Endothelial cell of umbilical vein (primary cell): ENCODE measurements around the gene CHRM3. TPM values are rescaled to one million over a fixed set of nuclear protein-coding genes. Genes with fewer than 3 reads are reported as not detected.

Experiments
- Bru-seq: library from RNA; stranded (reverse); fragments of 400-500 nt; gene quantifications from one replicate; lab custom pipeline; 2021; lab: Mats Ljungman, UMichigan
- BruChase-seq, 2 experiments: library from RNA; stranded (reverse); fragments of 400-500 nt; gene quantifications; one replicate each; lab custom pipeline; 2021; lab: Mats Ljungman, UMichigan
- BruUV-seq: library from RNA; stranded (reverse); fragments of 400-500 nt; replicated peaks from 2 replicates; lab custom pipeline; 2021; lab: Mats Ljungman, UMichigan
- CTCF ChIA-PET: fragments of 300-600, 350-600 bp; sonication (Branson Sonifier 250); formaldehyde crosslinking; loops from one replicate; lab custom pipeline; 2021; ENCODE audit warnings: antibody characterized with exemption, inconsistent platforms; lab: Charles Lee
- POLR2A ChIA-PET: fragments of 300-600, 350-600 bp; sonication (Branson Sonifier 250); formaldehyde crosslinking; loops from one replicate; lab custom pipeline; 2021; ENCODE audit warnings: antibody characterized with exemption, inconsistent platforms; lab: Charles Lee
- DNase-seq: peaks from one replicate; pipeline ENCODE4 v3.0.0-alpha.2; 2011; ENCODE audit warnings: low read depth, low spot score
- FAIRE-seq: peaks from 2 replicates; lab custom pipeline; 2011; peaks lifted over from hg19 to GRCh38; lab: Jason Lieb, UNC
- H2AFZ ChIP-seq: 2 replicates; pipeline ENCODE4 v1.6.0; 2012; ENCODE audit warnings: low read depth, low read length, control low read depth, inconsistent platforms
- H3K27ac ChIP-seq: 2 replicates; pipeline ENCODE4 v1.5.1; 2011; ENCODE audit warnings: low read depth, mild to moderate bottlenecking, control low read depth, low read length, moderate library complexity; ENCODE audit not compliant: insufficient read depth
- H3K27me3 ChIP-seq, 2 experiments: 2 replicates each; pipeline versions ENCODE4 v1.6.0 to v1.6.1; 2011; ENCODE audit warnings: low read length in 2 of 2, mixed read lengths in 1 of 2; ENCODE audit not compliant: control insufficient read depth in 2 of 2, insufficient read depth in 2 of 2
- H3K36me3 ChIP-seq, 2 experiments: 2 replicates in 1 of 2; 3 replicates in 1 of 2; pipeline ENCODE4 v1.5.1; 2011; ENCODE audit warnings: low read length in 2 of 2, mild to moderate bottlenecking in 1 of 2, moderate library complexity in 1 of 2; ENCODE audit not compliant: control insufficient read depth in 2 of 2, insufficient read depth in 2 of 2; ENCODE audit errors: extremely low read depth in 1 of 2
- H3K4me1 ChIP-seq: 3 replicates; pipeline ENCODE4 v1.5.1; 2011; ENCODE audit warnings: mild to moderate bottlenecking, low read length; ENCODE audit not compliant: control insufficient read depth, insufficient read depth; ENCODE audit errors: extremely low read depth
- H3K4me2 ChIP-seq: 2 replicates; pipeline ENCODE4 v1.6.1; 2011; ENCODE audit warnings: low read length, control low read depth, mixed read lengths; ENCODE audit not compliant: insufficient read depth
- H3K4me3 ChIP-seq, 3 experiments: fragments of 200-600 bp in 1 of 3; sonication (generic), shearing (Covaris generic) in 1 of 3; replicated peaks in 1 of 3; 2 replicates each; pipeline ENCODE4 v1.5.1; 2011 to 2016; ENCODE audit warnings: control low read depth in 3 of 3, low read length in 3 of 3, mild to moderate bottlenecking in 2 of 3, inconsistent platforms in 1 of 3, low read depth in 1 of 3, moderate library complexity in 1 of 3; ENCODE audit not compliant: insufficient read depth in 1 of 3
- H3K79me2 ChIP-seq: 2 replicates; pipeline ENCODE4 v1.6.0; 2012; ENCODE audit warnings: low read length, inconsistent platforms; ENCODE audit not compliant: control insufficient read depth, insufficient read depth
- H3K9ac ChIP-seq: replicated peaks from 2 replicates; pipeline ENCODE3; 2011; ENCODE audit warnings: low read length, control low read depth; ENCODE audit not compliant: insufficient read depth; ENCODE audit errors: extremely low read depth
- H3K9me1 ChIP-seq: replicated peaks from 3 replicates; pipeline ENCODE4 v1.6.0; 2011; ENCODE audit warnings: mild to moderate bottlenecking, low read length; ENCODE audit not compliant: control insufficient read depth, insufficient read depth; ENCODE audit errors: extremely low read depth
- H3K9me3 ChIP-seq: replicated peaks from 2 replicates; pipeline ENCODE4 v1.5.1; 2012; ENCODE audit warnings: low read length, inconsistent platforms; ENCODE audit not compliant: control insufficient read depth, insufficient read depth
- H4K20me1 ChIP-seq: replicated peaks from 2 replicates; pipeline ENCODE3; 2011; ENCODE audit warnings: mild to moderate bottlenecking, low read length; ENCODE audit not compliant: control insufficient read depth, insufficient read depth; ENCODE audit errors: extremely low read depth
- CTCF ChIP-seq, 2 donors: IDR thresholded peaks; 1 replicate in 1 of 2; 2 replicates in 1 of 2; pipeline ENCODE4 v1.5.1; 2011; ENCODE audit warnings: low read length in 2 of 2, mild to moderate bottlenecking in 2 of 2, moderate library complexity in 2 of 2, control low read depth in 1 of 2, inconsistent platforms in 1 of 2, low read depth in 1 of 2; ENCODE audit not compliant: insufficient read depth in 1 of 2; ENCODE audit errors: extremely low read depth in 1 of 2
- EZH2 ChIP-seq: IDR thresholded peaks from 2 replicates; pipeline ENCODE4 v1.6.1; 2012; ENCODE audit warnings: borderline replicate concordance, low read depth, mild to moderate bottlenecking, moderate library complexity, low read length, inconsistent platforms; ENCODE audit not compliant: severe bottlenecking
- FOS ChIP-seq: IDR thresholded peaks from 2 replicates; pipeline ENCODE4 v1.6.1; 2011; ENCODE audit warnings: mild to moderate bottlenecking, low read length, moderate library complexity, borderline replicate concordance; ENCODE audit not compliant: insufficient read depth
- GATA2 ChIP-seq: IDR thresholded peaks from 2 replicates; pipeline ENCODE4 v1.7.0; 2011; ENCODE audit warnings: low read depth, mild to moderate bottlenecking, moderate library complexity, mixed read lengths, low read length; ENCODE audit not compliant: insufficient read length, insufficient read depth
- JUN ChIP-seq: IDR thresholded peaks from 2 replicates; pipeline ENCODE4 v1.6.1; 2011; ENCODE audit warnings: borderline replicate concordance, low read depth; ENCODE audit not compliant: insufficient read length, insufficient read depth
- MYC ChIP-seq: IDR thresholded peaks from one replicate; pipeline ENCODE4 v1.6.1; 2011; ENCODE audit warnings: mild to moderate bottlenecking, low read depth, low read length
- POLR2A ChIP-seq: IDR thresholded peaks from 2 replicates; pipeline ENCODE4 v1.6.1; 2012; ENCODE audit warnings: low read depth, mild to moderate bottlenecking, control low read depth, low read length
- POLR2AphosphoS5 ChIP-seq: IDR thresholded peaks from 2 replicates; pipeline ENCODE4 v1.6.1; 2012; ENCODE audit warnings: low read depth, mild to moderate bottlenecking, control low read depth, low read length, moderate library complexity; ENCODE audit not compliant: insufficient read depth
- dilution Hi-C: fragments of 300-500 bp; cut with MboI; formaldehyde crosslinking; loops from one replicate; pipeline ENCODE4 v1.15.0; 2019; ENCODE audit warnings: low sequenced_read_pairs; ENCODE audit not compliant: extremely low pct_ligation_motif_present
- intact Hi-C: fragments of 100-400 bp; cut with micrococcal nuclease; formaldehyde crosslinking; loops from one replicate; pipeline ENCODE4 v1.10.0; 2022
- long read RNA-seq: library from polyadenylated mRNA; stranded (forward); transcript quantifications from one replicate; pipeline ENCODE4 v2.0.0, GENCODE V29; 2021
- polyA minus RNA-seq, 3 experiments: library from RNA; depleted of rRNA, polyadenylated mRNA; stranded (reverse); fragments of >200 nt; gene quantifications; 1 replicate in 1 of 3; 2 replicates in 2 of 3; pipeline ENCODE4 v1.2.3, GENCODE V29; 2011
- polyA plus RNA-seq, 4 experiments: library from polyadenylated mRNA; depleted of rRNA in 3 of 4; stranded (reverse) in 3 of 4; unstranded in 1 of 4; fragments of >200 nt; gene quantifications; 2 replicates each; pipeline versions ENCODE4 v1.2.1 to v1.2.3, GENCODE V29; 2011 to 2012; ENCODE audit warnings: missing spikeins in 1 of 4
- total RNA-seq: library from RNA; stranded (reverse); gene quantifications from 2 replicates; pipeline ENCODE4 v1.2.3, GENCODE V29; 2021
- TF ChIP-seq, protein P1 (sequence below): IDR thresholded peaks from 2 replicates; pipeline ENCODE4 v1.6.1; 2011; ENCODE audit not compliant: insufficient read depth, insufficient read length

The CHRM3 gene
- total RNA-seq, result not detected in 2 replicates
- not detected in 2 replicates for polyA plus RNA-seq
- not detected in 2 replicates for polyA plus RNA-seq (2011; cell fraction: cytosol; rRNA removed)
- polyA plus RNA-seq (2011; cell fraction: nucleus; rRNA removed), result 0.03 TPM in 1 of 2 replicates, not detected in the other
- not detected in 2 replicates for polyA plus RNA-seq (2012)
- 0.08 and 0.17 TPM in 2 replicates for polyA minus RNA-seq
- 1.0 TPM for polyA minus RNA-seq (2011; cell fraction: cytosol; rRNA and poly(A)+ RNA removed)
- 0.10 and 0.14 TPM in 2 replicates for polyA minus RNA-seq (2011; cell fraction: nucleus; rRNA and poly(A)+ RNA removed)
- not detected for Bru-seq, nascent RNA
- BruChase-seq, experiment 1, labeled RNA remaining after a 6-hour chase, result not detected
- BruChase-seq, experiment 2, labeled RNA remaining after a 2-hour chase, result percentile 0 among the genes with signal in this experiment
- long read RNA-seq, result 0 reads

- Histone ChIP-seq H3K4me2 (no peak within 1 kb of the TSS), H3K27ac (no peak within 1 kb of the TSS), H2AFZ (no peak within 1 kb of the TSS)
Observed at GRCh38 chr1:239386453-239387303, at the start of gene CHRM3. TSS of gene CHRM3 (plus strand) at chr1:239386568. CDS start at chr1:239907452, 520,884 bp downstream.

More at GRCh38 chr1:239386453-239387303, at the start of gene CHRM3:
- Histone ChIP-seq H3K36me3 (no peaks in the 10 kb centered on the region), H3K4me3 (no peak within 1 kb of the TSS), H4K20me1 (no peaks in the 10 kb centered on the region), H3K9me1 (no peaks in the 10 kb centered on the region), H3K79me2 (no peaks in the 10 kb centered on the region), H3K27me3 (peaks cover 0 to 10% of the 10 kb centered on the region in 2 experiments), H3K4me1 (no peaks in the 10 kb centered on the region), H3K9me3 (no peaks in the 10 kb centered on the region), H3K9ac (no peak within 1 kb of the TSS)
- dilution Hi-C loops (no loop called here), intact Hi-C loops (no loop called here)
- DNase-seq (no peak), FAIRE-seq (no peak)
- TF ChIP-seq CTCF (IDR thresholded peaks at IDR 0.05; ENCODE audit: extremely low read depth in 1 of 2, insufficient read depth in 1 of 2, low read depth in 1 of 2, low read length in 2 of 2) (no peak), POLR2A (no peak), EZH2 (no peak), JUN (no peak), POLR2AphosphoS5 (no peak), FOS (no peak), GATA2 (no peak), MYC (no peak)
- TF ChIP-seq, protein P1, sequence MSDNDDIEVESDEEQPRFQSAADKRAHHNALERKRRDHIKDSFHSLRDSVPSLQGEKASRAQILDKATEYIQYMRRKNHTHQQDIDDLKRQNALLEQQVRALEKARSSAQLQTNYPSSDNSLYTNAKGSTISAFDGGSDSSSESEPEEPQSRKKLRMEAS, result no peak
- POLR2A ChIA-PET, result no interaction called here
- CTCF ChIA-PET, result no interaction called here
- no TSS peak for BruUV-seq
